K562 (cell line): ENCODE data around the gene MORF4L1. TPM values are rescaled to one million over a fixed set of nuclear protein-coding genes. Genes with fewer than 3 reads are reported as not detected.

ENCODE experiments used
- ARID1B ChIP-seq: fragments of 450-650 bp; IDR thresholded peaks from 2 replicates; pipeline ENCODE4 v1.6.1; 2016; ENCODE audit warnings: antibody characterized with exemption, mild to moderate bottlenecking, inconsistent platforms
- ARID4B ChIP-seq: sonication (generic); formaldehyde crosslinking; IDR thresholded peaks from 2 replicates; pipeline ENCODE4 v1.8.0; 2022; ENCODE audit warnings: mild to moderate bottlenecking, missing genetic modification reagents
- BHLHE40 ChIP-seq: IDR thresholded peaks from 2 replicates; pipeline ENCODE4 v1.6.1; 2011; ENCODE audit warnings: low read length, improper control_type of control experiment
- CXXC5 ChIP-seq: fragments of 250-450 bp; sonication (Bioruptor Pico); IDR thresholded peaks from 2 replicates; pipeline ENCODE4 v1.8.0; 2022; ENCODE audit warnings: inconsistent platforms, mild to moderate bottlenecking, moderate library complexity
- DPF2 ChIP-seq: fragments of 450-650 bp; IDR thresholded peaks from 2 replicates; pipeline ENCODE4 v1.6.1; 2016
- EGR1 ChIP-seq: fragments of 450-650 bp; conservative IDR thresholded peaks from 2 replicates; pipeline ENCODE4 v1.6.1; 2017; ENCODE audit warnings: mild to moderate bottlenecking
- ELF4 ChIP-seq: fragments of 450-650 bp; formaldehyde crosslinking; IDR thresholded peaks from 2 replicates; pipeline ENCODE4 v1.4.0; 2022; ENCODE audit warnings: missing genetic modification characterization
- GABPB1 ChIP-seq: sonication (generic); formaldehyde crosslinking; IDR thresholded peaks from 2 replicates; pipeline ENCODE4 v1.8.0; 2022; ENCODE audit warnings: mild to moderate bottlenecking, missing genetic modification reagents
- GATA2 ChIP-seq: sonication (generic); formaldehyde crosslinking; IDR thresholded peaks from 2 replicates; pipeline ENCODE4 v1.4.0; 2020; ENCODE audit warnings: mild to moderate bottlenecking, missing genetic modification reagents
- MAFK ChIP-seq: IDR thresholded peaks from 2 replicates; pipeline ENCODE4 v1.6.1; 2011; ENCODE audit warnings: low read length, improper control_type of control experiment
- NFE2 ChIP-seq: IDR thresholded peaks from 2 replicates; pipeline ENCODE4 v1.6.1; 2014; ENCODE audit warnings: antibody characterized with exemption, low read depth
- NR3C1 ChIP-seq: sonication (generic); formaldehyde crosslinking; IDR thresholded peaks from 2 replicates; pipeline ENCODE4 v1.8.1; 2022; ENCODE audit warnings: missing genetic modification reagents
- PHF20 ChIP-seq: fragments of 450-650 bp; IDR thresholded peaks from 2 replicates; pipeline ENCODE4 v1.6.1; 2018; ENCODE audit not compliant: partially characterized antibody
- POLR2G ChIP-seq: fragments of 200-400 bp; formaldehyde crosslinking; IDR thresholded peaks from 2 replicates; pipeline ENCODE4 v1.6.1; 2017; ENCODE audit warnings: low read depth, mild to moderate bottlenecking, antibody characterized with exemption, low read length, moderate library complexity
- TAF1 ChIP-seq: IDR thresholded peaks from 2 replicates; pipeline ENCODE4 v1.6.1; 2011; ENCODE audit warnings: mild to moderate bottlenecking, low read length, moderate library complexity; ENCODE audit not compliant: insufficient read depth, control insufficient read depth, severe bottlenecking; ENCODE audit errors: extremely low read depth
- TEAD4 ChIP-seq, 2 experiments: sonication (generic) in 1 of 2; formaldehyde crosslinking in 1 of 2; IDR thresholded peaks; 2 replicates each; pipeline versions ENCODE4 v1.6.1 to v1.8.0; 2012 to 2022; ENCODE audit warnings: borderline replicate concordance in 1 of 2, inconsistent platforms in 1 of 2, low read length in 1 of 2, mild to moderate bottlenecking in 1 of 2, missing genetic modification reagents in 1 of 2
- TFAP4 ChIP-seq: sonication (generic); formaldehyde crosslinking; IDR thresholded peaks from 2 replicates; pipeline ENCODE4 v1.8.0; 2022; ENCODE audit warnings: missing genetic modification reagents, mild to moderate bottlenecking, moderate library complexity, borderline replicate concordance
- ZNF224 ChIP-seq: sonication (generic); formaldehyde crosslinking; IDR thresholded peaks from 2 replicates; pipeline ENCODE4 v1.8.0; 2022; ENCODE audit warnings: mild to moderate bottlenecking, missing genetic modification reagents
- ZNF717 ChIP-seq: fragments of 250-450 bp; sonication (Bioruptor Pico); IDR thresholded peaks from 2 replicates; pipeline ENCODE4 v1.5.0; 2021
- ZNF740 ChIP-seq, 3 experiments: fragments of 200-800 bp in 1 of 3; sonication (Bioruptor generic) in 1 of 3; sonication (generic) in 1 of 3; formaldehyde crosslinking in 1 of 3; IDR thresholded peaks; 2 replicates each; pipeline versions ENCODE4 v1.6.1 to v1.8.0; 2016 to 2022; ENCODE audit warnings: mild to moderate bottlenecking in 2 of 3, missing compliant biosample characterization in 2 of 3, missing genetic modification characterization in 2 of 3, missing genetic modification reagents in 1 of 3
- ZNF77 ChIP-seq: fragments of 250-450 bp; sonication (Bioruptor Pico); IDR thresholded peaks from 2 replicates; pipeline ENCODE4 v1.5.0; 2020
- polyA plus RNA-seq, 8 experiments: library from polyadenylated mRNA; depleted of rRNA in 4 of 8; stranded (reverse) in 5 of 8; unstranded in 3 of 8; fragments of >200 nt; fragmentation: Nextera tagmentation in 2 of 8; fragmentation: Illumina TruSeq in 1 of 8; extraction: Ambion mirVana in 2 of 8; extraction: Trizol in 1 of 8; gene quantifications; 2 replicates each; pipeline versions ENCODE4 v1.2.1 to v1.2.3, GENCODE V29; 2011 to 2014; ENCODE audit warnings: inconsistent platforms in 1 of 8, missing spikeins in 1 of 8
- total RNA-seq, 7 experiments: library from RNA; depleted of rRNA in 6 of 7; stranded (reverse); fragments of >200 nt in 6 of 7; fragmentation: Illumina TruSeq in 2 of 7; extraction: Trizol in 2 of 7; gene quantifications; 2 replicates each; pipeline versions ENCODE4 v1.2.1 to v1.2.3, GENCODE V29; 2011 to 2021; ENCODE audit warnings: low replicate concordance in 1 of 7

Gene MORF4L1
- total and polyA plus RNA-seq, 9 of the 15 experiments (the other 6 are each of a cell fraction or from before 2014, with no cell fraction given) = 127 to 615 (median 281) TPM

GRCh38 chr15:78944669-78945407 lies 72.1 kb downstream of the MORF4L1 start, which contains the start of gene CTSH (continued):
- TF ChIP-seq TEAD4 (IDR thresholded peaks at IDR 0.05; ENCODE audit: low read length) (peak; percentile 51; the same call in 1 of the 2 replicates), TEAD4 (CRISPR knock-in tag; IDR thresholded peaks at IDR 0.05; ENCODE audit: borderline replicate concordance) (no peak), TFAP4 (CRISPR knock-in tag) (peak; percentile 68; the same call in 1 of the 2 replicates), ZNF77 (CRISPR knock-in tag) (no peak), DPF2 (peak; percentile 64; the same call in 1 of the 2 replicates), GABPB1 (CRISPR knock-in tag) (peak; percentile 56; the same call in 1 of the 2 replicates), EGR1 (peak; percentile 44), MAFK (no peak), TAF1 (peak; percentile 77), NFE2 (no peak), ELF4 (CRISPR knock-in tag) (no peak), GATA2 (0 out of 2 replicates have a peak, but pooled peaks have one; percentile 15), CXXC5 (CRISPR knock-in tag) (peak; percentile 86), ARID1B (peak; percentile 73), POLR2G (peak; percentile 87), NR3C1 (CRISPR knock-in tag) (0 out of 2 replicates have a peak, but pooled peaks have one; percentile 51), BHLHE40 (peak; percentile 80), ZNF717 (CRISPR knock-in tag) (no peak), ARID4B (CRISPR knock-in tag) (peak; percentile 29; the same call in 1 of the 2 replicates), ZNF224 (CRISPR knock-in tag) (no peak), ZNF740 (CRISPR knock-in tag; IDR thresholded peaks at IDR 0.05) (peak; percentile 97), ZNF740 (tag; IDR thresholded peaks at IDR 0.05) (peak in 1 of 2 experiments; percentile 92; a peak in 2 of 4 replicates), PHF20 (peak; percentile 44)
